SU-DHL-6 (cell line): ENCODE results near the gene STAT5A.

Experiments
- H2AFZ ChIP-seq: fragments of 200-600 bp; sonication (generic); 2 replicates; pipeline ENCODE4 v1.6.1; 2014; ENCODE audit warnings: low read depth, mild to moderate bottlenecking, moderate library complexity, mixed read lengths, antibody characterized with exemption, low read length; ENCODE audit not compliant: severe bottlenecking
- H3F3A ChIP-seq: fragments of 200-600 bp; shearing (Covaris generic); 2 replicates; pipeline ENCODE4 v1.6.0; 2016; ENCODE audit warnings: antibody characterized with exemption, mild to moderate bottlenecking; ENCODE audit not compliant: insufficient read depth
- H3K27ac ChIP-seq: fragments of 200-600 bp; sonication (generic); 2 replicates; pipeline ENCODE4 v1.5.1; 2016; ENCODE audit warnings: low read depth, mild to moderate bottlenecking, low read length, moderate library complexity, mixed read lengths
- H3K27me3 ChIP-seq: fragments of 200-600 bp; sonication (generic), shearing (Covaris generic); 2 replicates; pipeline ENCODE4 v1.6.0; 2014; ENCODE audit warnings: mild to moderate bottlenecking, low read length
- H3K36me3 ChIP-seq: fragments of 200-600 bp; sonication (generic); 2 replicates; pipeline ENCODE4 v1.6.1; 2014; ENCODE audit warnings: mild to moderate bottlenecking, low read length, mixed read lengths
- H3K4me2 ChIP-seq: fragments of 300-600, 200-600 bp; shearing (Covaris generic), sonication (generic); 2 replicates; pipeline ENCODE4 v1.6.0; 2014; ENCODE audit warnings: low read length, low read depth, mild to moderate bottlenecking; ENCODE audit not compliant: poor library complexity, severe bottlenecking
- H3K4me3 ChIP-seq: fragments of 200-600 bp; sonication (generic); 2 replicates; pipeline ENCODE4 v1.5.1; 2014; ENCODE audit warnings: antibody characterized with exemption, low read length, mild to moderate bottlenecking, mixed read lengths; ENCODE audit not compliant: insufficient read depth, poor library complexity, severe bottlenecking
- H3K79me2 ChIP-seq: fragments of 200-600 bp; sonication (generic); 2 replicates; pipeline ENCODE4 v1.6.1; 2014; ENCODE audit warnings: mild to moderate bottlenecking, low read length, moderate library complexity; ENCODE audit not compliant: insufficient read depth
- H3K9ac ChIP-seq: fragments of 200-600 bp; sonication (generic); 2 replicates; pipeline ENCODE4 v1.7.0; 2014; ENCODE audit warnings: mild to moderate bottlenecking, low read length
- H3K9me2 ChIP-seq: fragments of 200-600 bp; sonication (generic); replicated peaks from 2 replicates; pipeline ENCODE4 v1.6.1; 2014; ENCODE audit warnings: low read length; ENCODE audit not compliant: insufficient read depth
- H3K9me3 ChIP-seq: fragments of 200-600 bp; sonication (generic); 2 replicates; pipeline ENCODE4 v1.6.1; 2014; ENCODE audit warnings: low read length, mixed read lengths; ENCODE audit not compliant: insufficient read depth
- H4K20me1 ChIP-seq: fragments of 200-600 bp; sonication (generic); 2 replicates; pipeline ENCODE4 v1.6.1; 2014; ENCODE audit warnings: low read depth, mild to moderate bottlenecking, antibody characterized with exemption, low read length, moderate library complexity, mixed read lengths
- CTCF ChIP-seq: fragments of 200-600 bp; sonication (generic); IDR thresholded peaks from one replicate; pipeline ENCODE4 v1.5.1; 2017; ENCODE audit warnings: antibody characterized with exemption, mild to moderate bottlenecking, low read length, moderate library complexity; ENCODE audit not compliant: insufficient read depth, poor library complexity, severe bottlenecking
- EZH2phosphoT487 ChIP-seq: fragments of 200-600 bp; sonication (generic), shearing (Covaris generic); conservative IDR thresholded peaks from 2 replicates; pipeline ENCODE4 v1.6.1; 2018; ENCODE audit warnings: mild to moderate bottlenecking, antibody characterized with exemption, low read length, moderate library complexity, mixed read lengths

The STAT5A gene

GRCh38 chr17:42271779-42272035 lies 16.6 kb upstream of the STAT5A start:
- Histone ChIP-seq H3K4me3 (no peak overlapping the region), H3K27me3 (no peaks in the 10 kb centered on the region), H3F3A (no peaks in the 10 kb centered on the region), H3K27ac (no peak overlapping the region), H3K9ac (no peak overlapping the region), H3K79me2 (no peaks in the 10 kb centered on the region; the same call in 1 of the 2 replicates), H2AFZ (no peak overlapping the region), H4K20me1 (no peaks in the 10 kb centered on the region), H3K9me3 (no peaks in the 10 kb centered on the region), H3K9me2 (no peaks in the 10 kb centered on the region), H3K4me2 (no peak overlapping the region), H3K36me3 (no peaks in the 10 kb centered on the region)
- TF ChIP-seq EZH2phosphoT487: no peak
- TF ChIP-seq CTCF: no peak

- Histone ChIP-seq H3K36me3 (no peaks in the 10 kb centered on the region), H3K4me2 (no peak overlapping the region), H3K9me2 (no peaks in the 10 kb centered on the region), H3K9me3 (no peaks in the 10 kb centered on the region), H2AFZ (no peak overlapping the region), H3K4me3 (no peak overlapping the region), H3K27me3 (no peaks in the 10 kb centered on the region), H3K79me2 (no peaks in the 10 kb centered on the region; the same call in 1 of the 2 replicates), H3F3A (no peaks in the 10 kb centered on the region), H4K20me1 (no peaks in the 10 kb centered on the region), H3K27ac (no peak overlapping the region), H3K9ac (no peak overlapping the region)
- no peak for TF ChIP-seq EZH2phosphoT487
- TF ChIP-seq CTCF: no peak
These were observed 16.0 kb upstream of the STAT5A start for GRCh38 chr17:42272162-42272907.

- no peak overlapping the region for H3K27ac ChIP-seq
- no peaks in the 10 kb centered on the region for H4K20me1 ChIP-seq
- no peaks in the 10 kb centered on the region for H3K36me3 ChIP-seq
- H3F3A ChIP-seq: no peaks in the 10 kb centered on the region
- no peaks in the 10 kb centered on the region for H3K9me2 ChIP-seq
- no peaks in the 10 kb centered on the region for H3K9me3 ChIP-seq
- no peak overlapping the region for H3K4me3 ChIP-seq
- no peaks in the 10 kb centered on the region; the same call in 1 of the 2 replicates for H3K79me2 ChIP-seq
- no peaks in the 10 kb centered on the region for H3K27me3 ChIP-seq
- H3K4me2 ChIP-seq: no peak overlapping the region
- H2AFZ ChIP-seq: no peak overlapping the region
- H3K9ac ChIP-seq: no peak overlapping the region
- no peak for TF ChIP-seq EZH2phosphoT487
These were observed 14.6 kb upstream of the STAT5A start for GRCh38 chr17:42273474-42274252.

- H3K9ac ChIP-seq: no peak overlapping the region
- H3K4me2 ChIP-seq: peak overlapping the region; percentile 81
These were observed 14.1 kb upstream of the STAT5A start for GRCh38 chr17:42274253-42274542.

More at GRCh38 chr17:42274253-42274542, 14.1 kb upstream of the STAT5A start:
- H3K27me3 ChIP-seq: no peaks in the 10 kb centered on the region
- H3F3A ChIP-seq: no peaks in the 10 kb centered on the region
- H4K20me1 ChIP-seq: no peaks in the 10 kb centered on the region
- no peak for TF ChIP-seq EZH2phosphoT487
- TF ChIP-seq CTCF: no peak
- no peak overlapping the region for H2AFZ ChIP-seq
- no peaks in the 10 kb centered on the region for H3K9me2 ChIP-seq
- no peaks in the 10 kb centered on the region for H3K36me3 ChIP-seq
- H3K79me2 ChIP-seq: no peaks in the 10 kb centered on the region; the same call in 1 of the 2 replicates
- no peak overlapping the region for H3K4me3 ChIP-seq
- H3K27ac ChIP-seq: no peak overlapping the region
- H3K9me3 ChIP-seq: no peaks in the 10 kb centered on the region
